ENCODE measurements around the gene SPDYC. TPM values are rescaled to one million over a fixed set of nuclear protein-coding genes. Genes with fewer than 3 reads are reported as not detected.

SPDYC gene
- total RNA-seq, 1 donor from 2014 or later, result not detected

- no peak for DNase-seq (ENCODE audit: low read depth)
- H3K4me3 ChIP-seq (ENCODE audit: low read depth, low read length), result no peak overlapping the region
- TF ChIP-seq CTCF (conservative IDR thresholded peaks at IDR 0.05; ENCODE audit: low read depth, low read length), result no peak
Measured at GRCh38 chr11:65126624-65127274, 43.3 kb upstream of the SPDYC start.

- H3K4me3 ChIP-seq (ENCODE audit: low read depth, low read length), result no peak overlapping the region
- no peak for TF ChIP-seq CTCF (conservative IDR thresholded peaks at IDR 0.05; ENCODE audit: low read depth, low read length)
- DNase-seq (ENCODE audit: low read depth), result no peak
Measured at GRCh38 chr11:65127473-65128181, 42.4 kb upstream of the SPDYC start.

- H3K4me3 ChIP-seq (ENCODE audit: low read depth, low read length), result no peak overlapping the region
- no peak for TF ChIP-seq CTCF (conservative IDR thresholded peaks at IDR 0.05; ENCODE audit: low read depth, low read length)
- DNase-seq (ENCODE audit: low read depth), result no peak
Measured at GRCh38 chr11:65128182-65129145, 41.6 kb upstream of the SPDYC start.

GRCh38 chr11:65129649-65130441 lies 40.2 kb upstream of the SPDYC start:
- TF ChIP-seq CTCF (conservative IDR thresholded peaks at IDR 0.05; ENCODE audit: low read depth, low read length), result no peak
- no peak for DNase-seq (ENCODE audit: low read depth)
- no peak overlapping the region for H3K4me3 ChIP-seq (ENCODE audit: low read depth, low read length)

GRCh38 chr11:65130631-65131416 lies 39.2 kb upstream of the SPDYC start:
- TF ChIP-seq CTCF (conservative IDR thresholded peaks at IDR 0.05; ENCODE audit: low read depth, low read length), result no peak
- no peak overlapping the region for H3K4me3 ChIP-seq (ENCODE audit: low read depth, low read length)
- no peak for DNase-seq (ENCODE audit: low read depth)

- no peak overlapping the region for H3K4me3 ChIP-seq (ENCODE audit: low read depth, low read length)
- DNase-seq (ENCODE audit: low read depth), result no peak
- TF ChIP-seq CTCF (conservative IDR thresholded peaks at IDR 0.05; ENCODE audit: low read depth, low read length), result no peak
Measured at GRCh38 chr11:65131417-65131776, 38.6 kb upstream of the SPDYC start.
